ENCODE measurements around the gene BEGAIN.

- TF ChIP-seq CTCF (IDR thresholded peaks at IDR 0.05; ENCODE audit: insufficient read depth, low read depth, low read length), result no peak
- no peak for TF ChIP-seq EZH2 (IDR thresholded peaks at IDR 0.05; ENCODE audit: insufficient read depth, low read length)
Measured at GRCh38 chr14:100589760-100590469, 2.7 kb upstream of the BEGAIN start.

Data from astrocyte (in vitro differentiated cells and primary cell).